ENCODE results near the gene TFIP11. TPM values are rescaled to one million over a fixed set of nuclear protein-coding genes. Genes with fewer than 3 reads are reported as not detected.
A peak's percentile ranks its signal among the peaks of the same experiment; 100 is the strongest.

TFIP11 gene
- total and polyA plus RNA-seq, 2 donors from 2014 or later = 26.7 to 34.2 TPM

GRCh38 chr22:26444777-26445176 lies 67.5 kb downstream of the TFIP11 start:
- TF ChIP-seq, protein P1, sequence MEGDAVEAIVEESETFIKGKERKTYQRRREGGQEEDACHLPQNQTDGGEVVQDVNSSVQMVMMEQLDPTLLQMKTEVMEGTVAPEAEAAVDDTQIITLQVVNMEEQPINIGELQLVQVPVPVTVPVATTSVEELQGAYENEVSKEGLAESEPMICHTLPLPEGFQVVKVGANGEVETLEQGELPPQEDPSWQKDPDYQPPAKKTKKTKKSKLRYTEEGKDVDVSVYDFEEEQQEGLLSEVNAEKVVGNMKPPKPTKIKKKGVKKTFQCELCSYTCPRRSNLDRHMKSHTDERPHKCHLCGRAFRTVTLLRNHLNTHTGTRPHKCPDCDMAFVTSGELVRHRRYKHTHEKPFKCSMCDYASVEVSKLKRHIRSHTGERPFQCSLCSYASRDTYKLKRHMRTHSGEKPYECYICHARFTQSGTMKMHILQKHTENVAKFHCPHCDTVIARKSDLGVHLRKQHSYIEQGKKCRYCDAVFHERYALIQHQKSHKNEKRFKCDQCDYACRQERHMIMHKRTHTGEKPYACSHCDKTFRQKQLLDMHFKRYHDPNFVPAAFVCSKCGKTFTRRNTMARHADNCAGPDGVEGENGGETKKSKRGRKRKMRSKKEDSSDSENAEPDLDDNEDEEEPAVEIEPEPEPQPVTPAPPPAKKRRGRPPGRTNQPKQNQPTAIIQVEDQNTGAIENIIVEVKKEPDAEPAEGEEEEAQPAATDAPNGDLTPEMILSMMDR (IDR thresholded peaks at IDR 0.05; ENCODE audit: borderline replicate concordance, extremely low read depth, insufficient read depth) = no peak
- H3K4me3 ChIP-seq (ENCODE audit: low read length in 3 of 3) = no peak overlapping the region
- FAIRE-seq = no peak

DNA sequence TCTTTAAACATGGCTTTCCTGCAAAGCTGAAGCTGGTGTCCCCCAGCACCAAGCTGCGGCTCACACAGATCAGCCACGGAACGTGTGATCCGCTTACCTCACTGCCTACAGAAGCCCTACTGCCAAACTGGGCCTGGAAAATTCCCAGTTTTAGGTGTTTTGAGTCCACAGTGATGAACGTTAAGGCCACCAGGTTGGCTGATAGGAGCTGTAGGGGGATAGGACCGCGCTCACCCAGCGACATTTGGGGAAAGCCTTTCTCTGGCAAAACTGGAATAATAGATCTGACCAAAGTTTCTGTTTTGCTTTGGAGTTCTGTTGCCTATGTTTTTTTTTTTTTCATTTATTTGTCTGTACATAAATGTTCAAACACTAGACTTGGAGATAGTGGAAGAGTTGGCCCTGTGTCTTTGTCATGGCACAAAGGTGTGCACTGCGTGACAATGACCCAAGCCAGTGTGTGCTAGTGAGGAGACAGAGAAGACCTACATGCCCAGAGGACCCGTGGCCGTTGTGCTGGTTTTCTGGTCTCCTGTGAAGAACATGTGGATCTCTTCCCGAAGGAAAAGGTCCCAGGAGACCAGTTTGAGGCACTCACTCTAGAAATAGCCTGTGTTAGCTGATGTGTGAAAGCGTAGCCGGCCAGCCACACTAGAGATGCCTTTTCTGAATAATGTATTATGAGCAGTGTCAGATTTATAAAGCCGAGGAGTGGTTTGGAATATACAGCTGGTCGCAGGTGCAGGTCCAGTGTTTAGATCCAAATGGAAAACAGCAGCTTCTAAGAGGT lies 68.2 kb downstream of the TFIP11 start:
- Histone ChIP-seq H3K9me3 (ENCODE audit: control insufficient read depth in 2 of 3, insufficient read depth in 1 of 3, low read length in 3 of 3) (no peaks in the 10 kb centered on the region), H3K27ac (ENCODE audit: low read depth in 2 of 2, low read length in 2 of 2) (no peak overlapping the region), H3K27me3 (ENCODE audit: control insufficient read depth, insufficient read depth, low read length) (no peaks in the 10 kb centered on the region), H3K4me1 (ENCODE audit: control insufficient read depth in 2 of 3, insufficient read depth in 2 of 3, low read depth in 1 of 3, low read length in 3 of 3) (no peaks in the 10 kb centered on the region), H3K4me3 (ENCODE audit: low read length in 3 of 3) (no peak overlapping the region), H3K36me3 (ENCODE audit: control insufficient read depth in 2 of 3, insufficient read depth in 3 of 3, low read length in 3 of 3) (no peaks in the 10 kb centered on the region), H3K9ac (ENCODE audit: low read length in 3 of 3) (no peak overlapping the region)
- intact Hi-C loops (cut with DNase I) = no loop called here
- DNase-seq = peak in 1 of 5 donors; percentile 14
- TF ChIP-seq, protein P1 (IDR thresholded peaks at IDR 0.05; ENCODE audit: borderline replicate concordance, extremely low read depth, insufficient read depth) = no peak
- FAIRE-seq = no peak

More at GRCh38 chr22:26444777-26445176, 67.5 kb downstream of the TFIP11 start:
- no peaks in the 10 kb centered on the region for H3K4me1 ChIP-seq (ENCODE audit: control insufficient read depth in 2 of 3, insufficient read depth in 2 of 3, low read depth in 1 of 3, low read length in 3 of 3)
- intact Hi-C loops (cut with DNase I) = no loop called here
- H3K36me3 ChIP-seq (ENCODE audit: control insufficient read depth in 2 of 3, insufficient read depth in 3 of 3, low read length in 3 of 3) = no peaks in the 10 kb centered on the region
- peak in 1 of 5 donors; percentile 22 for DNase-seq
- H3K9ac ChIP-seq (ENCODE audit: low read length in 3 of 3) = no peak overlapping the region
- H3K9me3 ChIP-seq (ENCODE audit: control insufficient read depth in 2 of 3, insufficient read depth in 1 of 3, low read length in 3 of 3) = no peaks in the 10 kb centered on the region
- no peak overlapping the region for H3K27ac ChIP-seq (ENCODE audit: low read depth in 2 of 2, low read length in 2 of 2)
- H3K27me3 ChIP-seq (ENCODE audit: control insufficient read depth, insufficient read depth, low read length) = no peaks in the 10 kb centered on the region

DNA sequence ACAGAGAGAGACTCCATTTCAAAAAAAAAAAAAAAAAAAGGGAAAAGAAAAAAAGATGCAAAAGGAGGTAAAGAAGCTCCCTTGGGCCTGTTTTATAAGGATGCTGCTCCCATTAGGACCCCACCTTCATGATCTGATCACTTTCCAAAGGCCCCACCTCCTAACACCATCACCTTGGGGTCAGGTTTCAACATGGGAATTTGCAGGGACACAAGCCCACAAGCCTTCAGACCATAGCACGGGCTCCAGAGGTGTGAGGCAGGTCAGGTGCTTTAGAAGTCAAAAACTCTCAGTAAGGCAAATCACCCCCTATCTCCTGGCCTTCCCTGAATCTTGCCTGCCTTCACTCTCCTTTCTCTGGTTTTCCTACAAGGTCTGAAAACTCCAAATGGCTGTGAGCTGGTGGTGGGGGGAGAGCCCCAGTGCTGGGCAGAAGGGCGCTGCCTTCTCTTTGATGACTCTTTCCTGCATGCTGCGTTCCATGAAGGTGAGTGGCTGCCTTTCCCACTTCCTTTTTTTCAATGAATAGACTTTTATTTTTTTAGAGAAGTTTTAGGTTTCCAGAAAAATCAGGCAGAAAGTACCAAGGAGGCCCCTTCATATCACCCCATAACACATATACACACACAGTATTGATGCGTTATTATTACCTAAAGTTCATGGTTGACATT lies 70.1 kb downstream of the TFIP11 start:
- H3K4me1 ChIP-seq (ENCODE audit: control insufficient read depth in 2 of 3, insufficient read depth in 2 of 3, low read depth in 1 of 3, low read length in 3 of 3) = no peaks in the 10 kb centered on the region
- H3K36me3 ChIP-seq (ENCODE audit: control insufficient read depth in 2 of 3, insufficient read depth in 3 of 3, low read length in 3 of 3) = no peaks in the 10 kb centered on the region
- TF ChIP-seq, protein P1 (IDR thresholded peaks at IDR 0.05; ENCODE audit: borderline replicate concordance, extremely low read depth, insufficient read depth) = no peak
- FAIRE-seq = no peak
- no peak overlapping the region for H3K9ac ChIP-seq (ENCODE audit: low read length in 3 of 3)
- H3K9me3 ChIP-seq (ENCODE audit: control insufficient read depth in 2 of 3, insufficient read depth in 1 of 3, low read length in 3 of 3) = no peaks in the 10 kb centered on the region
- no peak overlapping the region for H3K4me3 ChIP-seq (ENCODE audit: low read length in 3 of 3)
- no peaks in the 10 kb centered on the region for H3K27me3 ChIP-seq (ENCODE audit: control insufficient read depth, insufficient read depth, low read length)
- no peak for DNase-seq
- intact Hi-C loops (cut with DNase I) = no loop called here
- no peak overlapping the region for H3K27ac ChIP-seq (ENCODE audit: low read depth in 2 of 2, low read length in 2 of 2)

Small RNA genes lying within 50 kb of the gene (microRNA-seq; reads per million reads assigned to microRNA genes)
- 1.7 reads per million for gene MIR548J

Other genes starting within 250 kb of the TFIP11 start
- 4.5 TPM for gene ASPHD2, start 83.2 kb downstream of the TFIP11 start, total RNA-seq
- 3.3 TPM for gene ASPHD2, start 83.2 kb downstream of the TFIP11 start, polyA plus RNA-seq (ENCODE audit: insufficient read depth, low read depth, low replicate concordance)
- gene HPS4, start 28.7 kb downstream of the TFIP11 start, total RNA-seq = 35.5 TPM
- 11.9 TPM for gene HPS4, start 28.7 kb downstream of the TFIP11 start, polyA plus RNA-seq (ENCODE audit: insufficient read depth, low read depth, low replicate concordance)
- gene SRRD, start 28.6 kb downstream of the TFIP11 start, total RNA-seq = 22.8 TPM
- 20.3 TPM for gene SRRD, start 28.6 kb downstream of the TFIP11 start, polyA plus RNA-seq (ENCODE audit: insufficient read depth, low read depth, low replicate concordance)
- 40.3 TPM for gene TPST2, start 77.7 kb upstream of the TFIP11 start, total RNA-seq
- 48.7 TPM for gene TPST2, start 77.7 kb upstream of the TFIP11 start, polyA plus RNA-seq (ENCODE audit: insufficient read depth, low read depth, low replicate concordance)
- gene CRYBB1, start 105.6 kb upstream of the TFIP11 start, total RNA-seq = 1.7 TPM
- 0.54 TPM for gene CRYBB1, start 105.6 kb upstream of the TFIP11 start, polyA plus RNA-seq (ENCODE audit: insufficient read depth, low read depth, low replicate concordance)
- 0.41 TPM for gene CRYBA4, start 109.5 kb upstream of the TFIP11 start, total RNA-seq
- not detected for gene CRYBA4, start 109.5 kb upstream of the TFIP11 start, polyA plus RNA-seq (ENCODE audit: insufficient read depth, low read depth, low replicate concordance)
- gene MIAT, start 145.1 kb upstream of the TFIP11 start, total RNA-seq = 6.8 TPM
- 0.04 TPM for gene MIAT, start 145.1 kb upstream of the TFIP11 start, polyA plus RNA-seq (ENCODE audit: insufficient read depth, low read depth, low replicate concordance)

Measured in kidney (tissue), 14 donors.